GM23338 (cell line): ENCODE data around the gene CTCFL.

Source experiments
- CREB1 ChIP-seq: fragments of 250-450 bp; sonication (Bioruptor Pico); IDR thresholded peaks from 2 replicates; pipeline ENCODE4 v1.5.0; 2020; ENCODE audit warnings: low read depth, mild to moderate bottlenecking, moderate library complexity
- EZH2 ChIP-seq: fragments of 200-600 bp; sonication (generic); IDR thresholded peaks from one replicate; pipeline ENCODE4 v1.8.0; 2017; ENCODE audit warnings: antibody characterized with exemption, mild to moderate bottlenecking, low read depth; ENCODE audit not compliant: unreplicated experiment
- EZH2phosphoT487 ChIP-seq: fragments of 200-600 bp; sonication (generic); IDR thresholded peaks from one replicate; pipeline ENCODE4 v1.8.1; 2018; ENCODE audit warnings: antibody characterized with exemption; ENCODE audit not compliant: unreplicated experiment
- JUNB ChIP-seq: IDR thresholded peaks from one replicate; pipeline ENCODE4 v1.6.1; 2016; ENCODE audit warnings: antibody characterized with exemption; ENCODE audit not compliant: unreplicated experiment
- POLR2AphosphoS5 ChIP-seq: IDR thresholded peaks from 2 replicates; pipeline ENCODE4 v1.6.1; 2016; ENCODE audit warnings: antibody characterized with exemption, low read depth
- STAT1 ChIP-seq: IDR thresholded peaks from one replicate; pipeline ENCODE4 v1.6.1; 2016; ENCODE audit warnings: antibody characterized with exemption; ENCODE audit not compliant: unreplicated experiment
- ZNF114 ChIP-seq: fragments of 250-450 bp; sonication (Bioruptor Pico); IDR thresholded peaks from 2 replicates; pipeline ENCODE4 v1.5.0; 2020; ENCODE audit warnings: mild to moderate bottlenecking, moderate library complexity
- ZNF331 ChIP-seq: fragments of 250-450 bp; sonication (Bioruptor Pico); IDR thresholded peaks from 2 replicates; pipeline ENCODE4 v1.5.0; 2020; ENCODE audit warnings: low read depth, mild to moderate bottlenecking, moderate library complexity
- TF ChIP-seq, protein P1 (sequence below), 2 experiments: fragments of 200-600 bp in 1 of 2; sonication (generic) in 1 of 2; conservative IDR thresholded peaks; 2 replicates each; pipeline versions ENCODE4 v1.5.1 to v1.6.1; 2016 to 2017; ENCODE audit warnings: antibody characterized with exemption in 2 of 2, low read depth in 2 of 2, mild to moderate bottlenecking in 2 of 2, moderate library complexity in 1 of 2
- TF ChIP-seq, protein P2 (sequence below): IDR thresholded peaks from one replicate; pipeline ENCODE4 v1.6.1; 2018; ENCODE audit warnings: antibody characterized with exemption; ENCODE audit not compliant: unreplicated experiment
- TF ChIP-seq, protein P3 (sequence below): IDR thresholded peaks from 2 replicates; pipeline ENCODE4 v1.6.1; 2016; ENCODE audit warnings: antibody characterized with exemption

GRCh38 chr20:57500235-57500634 lies 24.7 kb downstream of the CTCFL start:
- no peak for TF ChIP-seq POLR2AphosphoS5
- no peak for TF ChIP-seq EZH2
- TF ChIP-seq, protein P1, sequence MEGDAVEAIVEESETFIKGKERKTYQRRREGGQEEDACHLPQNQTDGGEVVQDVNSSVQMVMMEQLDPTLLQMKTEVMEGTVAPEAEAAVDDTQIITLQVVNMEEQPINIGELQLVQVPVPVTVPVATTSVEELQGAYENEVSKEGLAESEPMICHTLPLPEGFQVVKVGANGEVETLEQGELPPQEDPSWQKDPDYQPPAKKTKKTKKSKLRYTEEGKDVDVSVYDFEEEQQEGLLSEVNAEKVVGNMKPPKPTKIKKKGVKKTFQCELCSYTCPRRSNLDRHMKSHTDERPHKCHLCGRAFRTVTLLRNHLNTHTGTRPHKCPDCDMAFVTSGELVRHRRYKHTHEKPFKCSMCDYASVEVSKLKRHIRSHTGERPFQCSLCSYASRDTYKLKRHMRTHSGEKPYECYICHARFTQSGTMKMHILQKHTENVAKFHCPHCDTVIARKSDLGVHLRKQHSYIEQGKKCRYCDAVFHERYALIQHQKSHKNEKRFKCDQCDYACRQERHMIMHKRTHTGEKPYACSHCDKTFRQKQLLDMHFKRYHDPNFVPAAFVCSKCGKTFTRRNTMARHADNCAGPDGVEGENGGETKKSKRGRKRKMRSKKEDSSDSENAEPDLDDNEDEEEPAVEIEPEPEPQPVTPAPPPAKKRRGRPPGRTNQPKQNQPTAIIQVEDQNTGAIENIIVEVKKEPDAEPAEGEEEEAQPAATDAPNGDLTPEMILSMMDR (conservative IDR thresholded peaks at IDR 0.05; ENCODE audit: low read depth in 2 of 2) = no peak
- TF ChIP-seq, protein P2, sequence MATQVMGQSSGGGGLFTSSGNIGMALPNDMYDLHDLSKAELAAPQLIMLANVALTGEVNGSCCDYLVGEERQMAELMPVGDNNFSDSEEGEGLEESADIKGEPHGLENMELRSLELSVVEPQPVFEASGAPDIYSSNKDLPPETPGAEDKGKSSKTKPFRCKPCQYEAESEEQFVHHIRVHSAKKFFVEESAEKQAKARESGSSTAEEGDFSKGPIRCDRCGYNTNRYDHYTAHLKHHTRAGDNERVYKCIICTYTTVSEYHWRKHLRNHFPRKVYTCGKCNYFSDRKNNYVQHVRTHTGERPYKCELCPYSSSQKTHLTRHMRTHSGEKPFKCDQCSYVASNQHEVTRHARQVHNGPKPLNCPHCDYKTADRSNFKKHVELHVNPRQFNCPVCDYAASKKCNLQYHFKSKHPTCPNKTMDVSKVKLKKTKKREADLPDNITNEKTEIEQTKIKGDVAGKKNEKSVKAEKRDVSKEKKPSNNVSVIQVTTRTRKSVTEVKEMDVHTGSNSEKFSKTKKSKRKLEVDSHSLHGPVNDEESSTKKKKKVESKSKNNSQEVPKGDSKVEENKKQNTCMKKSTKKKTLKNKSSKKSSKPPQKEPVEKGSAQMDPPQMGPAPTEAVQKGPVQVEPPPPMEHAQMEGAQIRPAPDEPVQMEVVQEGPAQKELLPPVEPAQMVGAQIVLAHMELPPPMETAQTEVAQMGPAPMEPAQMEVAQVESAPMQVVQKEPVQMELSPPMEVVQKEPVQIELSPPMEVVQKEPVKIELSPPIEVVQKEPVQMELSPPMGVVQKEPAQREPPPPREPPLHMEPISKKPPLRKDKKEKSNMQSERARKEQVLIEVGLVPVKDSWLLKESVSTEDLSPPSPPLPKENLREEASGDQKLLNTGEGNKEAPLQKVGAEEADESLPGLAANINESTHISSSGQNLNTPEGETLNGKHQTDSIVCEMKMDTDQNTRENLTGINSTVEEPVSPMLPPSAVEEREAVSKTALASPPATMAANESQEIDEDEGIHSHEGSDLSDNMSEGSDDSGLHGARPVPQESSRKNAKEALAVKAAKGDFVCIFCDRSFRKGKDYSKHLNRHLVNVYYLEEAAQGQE = no peak
- no peak for TF ChIP-seq EZH2phosphoT487
- TF ChIP-seq JUNB = no peak
- TF ChIP-seq, protein P3, sequence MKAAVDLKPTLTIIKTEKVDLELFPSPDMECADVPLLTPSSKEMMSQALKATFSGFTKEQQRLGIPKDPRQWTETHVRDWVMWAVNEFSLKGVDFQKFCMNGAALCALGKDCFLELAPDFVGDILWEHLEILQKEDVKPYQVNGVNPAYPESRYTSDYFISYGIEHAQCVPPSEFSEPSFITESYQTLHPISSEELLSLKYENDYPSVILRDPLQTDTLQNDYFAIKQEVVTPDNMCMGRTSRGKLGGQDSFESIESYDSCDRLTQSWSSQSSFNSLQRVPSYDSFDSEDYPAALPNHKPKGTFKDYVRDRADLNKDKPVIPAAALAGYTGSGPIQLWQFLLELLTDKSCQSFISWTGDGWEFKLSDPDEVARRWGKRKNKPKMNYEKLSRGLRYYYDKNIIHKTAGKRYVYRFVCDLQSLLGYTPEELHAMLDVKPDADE = no peak
- TF ChIP-seq ZNF331 (CRISPR knock-in tag) = no peak
- no peak for TF ChIP-seq ZNF114 (CRISPR knock-in tag)
- TF ChIP-seq STAT1 = no peak
- TF ChIP-seq CREB1 (CRISPR knock-in tag) = no peak
